Retinal pigment epithelial cell (primary cell): ENCODE results near the gene PKD1L1.
A peak's percentile ranks its signal among the peaks of the same experiment; 100 is the strongest.

Source experiments
- DNase-seq: peaks from one replicate; pipeline ENCODE4 v3.0.0-alpha.2; 2010; ENCODE audit warnings: low read depth
- H3K4me3 ChIP-seq: 2 replicates; pipeline ENCODE4 v1.5.1; 2011; ENCODE audit warnings: mild to moderate bottlenecking, low read length, control low read depth, moderate library complexity
- CTCF ChIP-seq: conservative IDR thresholded peaks from 2 replicates; pipeline ENCODE4 v1.5.1; 2011; ENCODE audit warnings: low read depth, low read length, control low read depth, inconsistent platforms

PKD1L1 gene

DNA sequence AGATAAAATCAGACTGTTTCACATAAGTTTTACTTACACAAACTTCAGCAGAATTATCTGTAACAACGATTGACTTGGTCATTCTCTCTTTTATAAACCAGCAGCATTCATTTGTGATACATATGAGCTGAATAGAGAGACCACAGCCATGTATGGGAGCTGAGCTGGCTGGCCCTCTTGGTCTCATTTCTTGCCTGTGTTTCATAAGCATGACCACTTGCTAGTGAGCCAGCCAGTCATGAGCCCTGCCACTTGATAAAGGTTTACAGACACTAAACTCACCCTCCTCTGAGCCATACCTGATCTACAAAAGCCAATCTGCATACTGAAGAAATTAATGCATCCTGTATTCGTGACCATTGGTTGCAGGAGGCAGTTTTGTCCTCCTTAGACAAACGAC is 82.1 kb downstream of the PKD1L1 start:
- DNase-seq = no peak
- H3K4me3 ChIP-seq = no peak overlapping the region
- TF ChIP-seq CTCF = no peak

GRCh38 chr7:47852330-47853245 is 95.7 kb downstream of the PKD1L1 start:
- no peak overlapping the region for H3K4me3 ChIP-seq
- DNase-seq = no peak
- peak; percentile 35 for TF ChIP-seq CTCF

- DNase-seq = no peak
- TF ChIP-seq CTCF = no peak
These were observed 101.1 kb downstream of the PKD1L1 start for GRCh38 chr7:47847207-47847606.

GRCh38 chr7:47846138-47846836 is 102.0 kb downstream of the PKD1L1 start:
- no peak overlapping the region for H3K4me3 ChIP-seq
- no peak for DNase-seq
- no peak for TF ChIP-seq CTCF

More at GRCh38 chr7:47847207-47847606, 101.1 kb downstream of the PKD1L1 start:
- H3K4me3 ChIP-seq = no peak overlapping the region

GRCh38 chr7:47844311-47844710 is 104.0 kb downstream of the PKD1L1 start:
- DNase-seq = no peak
- no peak overlapping the region for H3K4me3 ChIP-seq
- no peak for TF ChIP-seq CTCF

DNA sequence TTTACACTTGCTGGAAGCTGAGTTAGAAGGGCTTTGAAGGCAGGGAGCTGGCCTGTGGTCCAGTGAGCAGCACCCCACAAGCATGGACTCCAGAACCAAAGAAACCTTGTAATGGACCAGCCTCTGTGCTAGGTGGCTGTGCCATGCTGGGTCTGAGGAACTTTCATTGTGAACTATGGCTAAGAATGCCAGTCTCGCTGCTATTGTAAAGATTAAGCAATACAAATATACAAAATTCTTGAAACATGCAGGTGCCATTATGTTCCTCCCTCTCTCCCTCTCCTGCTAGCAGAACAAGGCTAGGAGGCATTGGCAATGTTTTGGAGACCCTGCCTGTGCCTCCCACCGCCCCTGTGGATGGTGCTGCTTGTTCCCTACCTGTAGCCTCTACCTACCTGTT is 105.0 kb downstream of the PKD1L1 start:
- no peak for TF ChIP-seq CTCF
- no peak overlapping the region for H3K4me3 ChIP-seq
- no peak for DNase-seq
